ENCODE results near the gene SDF2L1. TPM values are rescaled to one million over a fixed set of nuclear protein-coding genes. Genes with fewer than 3 reads are reported as not detected.
"Not testable (repeated sequence)": the region's sequence is repeated elsewhere in the genome, so short reads cannot be mapped to it uniquely, and the experiment has no call there.

The SDF2L1 gene, protein sequence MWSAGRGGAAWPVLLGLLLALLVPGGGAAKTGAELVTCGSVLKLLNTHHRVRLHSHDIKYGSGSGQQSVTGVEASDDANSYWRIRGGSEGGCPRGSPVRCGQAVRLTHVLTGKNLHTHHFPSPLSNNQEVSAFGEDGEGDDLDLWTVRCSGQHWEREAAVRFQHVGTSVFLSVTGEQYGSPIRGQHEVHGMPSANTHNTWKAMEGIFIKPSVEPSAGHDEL
- polyA plus RNA-seq, result 37.5 TPM
- long read RNA-seq, donor 1, transcript SDF2L1-201 (3 exons, 865 nt), result major isoform, 39 of 39 reads
- long read RNA-seq, donor 1, partial matches to known transcripts, result 0 of 39 reads
- long read RNA-seq, donor 1, other reads (novel, unspliced or antisense), result 0 of 39 reads
- long read RNA-seq, donor 2, transcript SDF2L1-201 (3 exons, 865 nt), result major isoform, 90 of 98 reads
- long read RNA-seq, donor 2, partial matches to known transcripts, result 7 of 98 reads
- long read RNA-seq, donor 2, other reads (novel, unspliced or antisense), result 0 of 98 reads
- long read RNA-seq, donor 3, transcript SDF2L1-201 (3 exons, 865 nt), result major isoform, 84 of 111 reads
- long read RNA-seq, donor 3, partial matches to known transcripts, result 24 of 111 reads
- long read RNA-seq, donor 3, other reads (novel, unspliced or antisense), result 0 of 111 reads
- long read RNA-seq, donor 4, transcript SDF2L1-201 (3 exons, 865 nt), result major isoform, 7 of 8 reads
- long read RNA-seq, donor 4, partial matches to known transcripts, result 0 of 8 reads
- long read RNA-seq, donor 4, other reads (novel, unspliced or antisense), result 0 of 8 reads
- long read RNA-seq, donor 5, transcript SDF2L1-201 (3 exons, 865 nt), result major isoform, 28 of 28 reads
- long read RNA-seq, donor 5, partial matches to known transcripts, result 0 of 28 reads
- long read RNA-seq, donor 5, other reads (novel, unspliced or antisense), result 0 of 28 reads
- long read RNA-seq, donor 6, transcript SDF2L1-201 (3 exons, 865 nt), result major isoform, 53 of 65 reads
- long read RNA-seq, donor 6, partial matches to known transcripts, result 10 of 65 reads
- long read RNA-seq, donor 6, other reads (novel, unspliced or antisense), result 0 of 65 reads
- long read RNA-seq, donor 7, transcript SDF2L1-201 (3 exons, 865 nt), result major isoform, 15 of 16 reads
- long read RNA-seq, donor 7, partial matches to known transcripts, result 0 of 16 reads
- long read RNA-seq, donor 7, other reads (novel, unspliced or antisense), result 0 of 16 reads
- long read RNA-seq, donor 8, transcript SDF2L1-201 (3 exons, 865 nt), result major isoform, 65 of 74 reads
- long read RNA-seq, donor 8, partial matches to known transcripts, result 5 of 74 reads
- long read RNA-seq, donor 8, other reads (novel, unspliced or antisense), result 0 of 74 reads
- long read RNA-seq, donor 9, transcript SDF2L1-201 (3 exons, 865 nt), result major isoform, 35 of 36 reads
- long read RNA-seq, donor 9, partial matches to known transcripts, result 0 of 36 reads
- long read RNA-seq, donor 9, other reads (novel, unspliced or antisense), result 0 of 36 reads
- long read RNA-seq, donor 10, transcript SDF2L1-201 (3 exons, 865 nt), result major isoform, 52 of 54 reads
- long read RNA-seq, donor 10, partial matches to known transcripts, result 0 of 54 reads
- long read RNA-seq, donor 10, other reads (novel, unspliced or antisense), result 0 of 54 reads
- long read RNA-seq, donor 11, transcript SDF2L1-201 (3 exons, 865 nt), result major isoform, 41 of 47 reads
- long read RNA-seq, donor 11, partial matches to known transcripts, result 6 of 47 reads
- long read RNA-seq, donor 11, other reads (novel, unspliced or antisense), result 0 of 47 reads

DNA sequence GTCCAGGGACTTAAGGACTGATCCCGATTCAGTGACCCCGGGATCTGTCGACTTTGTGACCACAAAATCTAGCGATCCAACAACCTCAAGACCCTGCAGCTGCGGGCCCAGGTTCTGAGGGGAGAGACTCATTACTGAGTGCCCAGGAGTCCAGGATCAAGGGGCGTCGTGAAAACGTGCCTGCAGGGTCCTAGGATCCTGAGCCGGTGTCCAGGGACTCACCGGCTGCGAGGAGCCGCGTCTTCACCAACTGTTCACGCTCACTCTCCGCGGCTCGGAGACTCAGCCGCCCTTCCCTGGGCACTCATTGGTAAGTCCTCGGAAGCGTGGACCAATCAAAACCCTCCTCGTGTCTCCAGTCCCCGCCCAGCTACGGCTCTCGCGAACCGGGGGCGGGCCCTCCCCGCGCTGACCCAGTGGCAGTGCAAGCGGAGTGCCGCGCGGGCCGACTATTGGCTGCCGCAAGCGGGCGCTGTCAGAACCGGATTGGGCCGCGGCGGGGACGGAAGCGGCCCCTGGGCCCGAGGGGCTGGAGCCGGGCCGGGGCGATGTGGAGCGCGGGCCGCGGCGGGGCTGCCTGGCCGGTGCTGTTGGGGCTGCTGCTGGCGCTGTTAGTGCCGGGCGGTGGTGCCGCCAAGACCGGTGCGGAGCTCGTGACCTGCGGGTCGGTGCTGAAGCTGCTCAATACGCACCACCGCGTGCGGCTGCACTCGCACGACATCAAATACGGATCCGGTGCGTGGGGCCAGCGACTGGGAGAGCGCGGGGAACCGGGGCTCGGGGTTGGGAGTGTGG lies at the start of gene SDF2L1:
Gene SDF2L1 (plus strand): TSS at position 514 of the 795 bp plus-strand sequence. CDS start 35 bp downstream, at position 549.
- Histone ChIP-seq H3K4me1 (ENCODE audit: control insufficient read depth, insufficient read depth, low read length) (peaks cover 16% of the 10 kb centered on the region), H3K4me3 (ENCODE audit: low read length) (peak within 1 kb of the TSS; percentile 79), H3K9me3 (ENCODE audit: control insufficient read depth, low read depth, low read length) (no peaks in the 10 kb centered on the region), H3K36me3 (ENCODE audit: control insufficient read depth, insufficient read depth, low read length) (peaks cover 12% of the 10 kb centered on the region), H3K27me3 (ENCODE audit: control insufficient read depth, insufficient read depth, low read length) (no peaks in the 10 kb centered on the region), H3K27ac (ENCODE audit: low read length) (peak within 1 kb of the TSS; percentile 72)
- peak; percentile 98 to 100 for DNase-seq
- whole genome bisulfite sequencing (ENCODE audit: insufficient coverage, low lambda C conversion rate), result no CpG with 5 or more reads among the region's 76 CpGs

DNA sequence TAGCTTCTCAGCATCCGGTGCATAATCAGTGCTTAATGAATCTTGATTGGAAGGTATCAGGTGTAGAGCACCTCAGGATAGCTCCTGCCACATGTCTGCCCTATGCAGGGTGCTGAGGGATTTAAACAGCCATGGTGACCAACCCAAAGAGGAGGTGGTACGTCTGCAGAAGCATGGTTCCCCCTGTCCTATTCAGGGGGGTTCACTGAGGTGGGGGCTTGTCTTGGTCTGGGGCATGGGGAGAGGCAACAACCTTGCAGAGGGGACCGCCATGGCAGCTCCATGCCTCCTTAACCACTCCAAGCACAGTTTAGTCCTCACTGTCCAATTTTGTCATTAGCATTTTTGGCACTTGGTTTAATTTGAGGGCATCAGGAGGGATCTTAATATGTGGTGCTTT lies 49.7 kb upstream of the SDF2L1 start:
- no peak overlapping the region for H3K4me3 ChIP-seq (ENCODE audit: low read length)
- no peaks in the 10 kb centered on the region for H3K9me3 ChIP-seq (ENCODE audit: control insufficient read depth, low read depth, low read length)
- no peaks in the 10 kb centered on the region for H3K27me3 ChIP-seq (ENCODE audit: control insufficient read depth, insufficient read depth, low read length)
- DNase-seq, result no peak
- WGBS (ENCODE audit: insufficient coverage, low lambda C conversion rate), result no CpG with 5 or more reads among the region's 3 CpGs
- peaks cover 58% of the 10 kb centered on the region for H3K36me3 ChIP-seq (ENCODE audit: control insufficient read depth, insufficient read depth, low read length)
- H3K4me1 ChIP-seq (ENCODE audit: control insufficient read depth, insufficient read depth, low read length), result no peaks in the 10 kb centered on the region
- H3K27ac ChIP-seq (ENCODE audit: low read length), result no peak overlapping the region

DNA sequence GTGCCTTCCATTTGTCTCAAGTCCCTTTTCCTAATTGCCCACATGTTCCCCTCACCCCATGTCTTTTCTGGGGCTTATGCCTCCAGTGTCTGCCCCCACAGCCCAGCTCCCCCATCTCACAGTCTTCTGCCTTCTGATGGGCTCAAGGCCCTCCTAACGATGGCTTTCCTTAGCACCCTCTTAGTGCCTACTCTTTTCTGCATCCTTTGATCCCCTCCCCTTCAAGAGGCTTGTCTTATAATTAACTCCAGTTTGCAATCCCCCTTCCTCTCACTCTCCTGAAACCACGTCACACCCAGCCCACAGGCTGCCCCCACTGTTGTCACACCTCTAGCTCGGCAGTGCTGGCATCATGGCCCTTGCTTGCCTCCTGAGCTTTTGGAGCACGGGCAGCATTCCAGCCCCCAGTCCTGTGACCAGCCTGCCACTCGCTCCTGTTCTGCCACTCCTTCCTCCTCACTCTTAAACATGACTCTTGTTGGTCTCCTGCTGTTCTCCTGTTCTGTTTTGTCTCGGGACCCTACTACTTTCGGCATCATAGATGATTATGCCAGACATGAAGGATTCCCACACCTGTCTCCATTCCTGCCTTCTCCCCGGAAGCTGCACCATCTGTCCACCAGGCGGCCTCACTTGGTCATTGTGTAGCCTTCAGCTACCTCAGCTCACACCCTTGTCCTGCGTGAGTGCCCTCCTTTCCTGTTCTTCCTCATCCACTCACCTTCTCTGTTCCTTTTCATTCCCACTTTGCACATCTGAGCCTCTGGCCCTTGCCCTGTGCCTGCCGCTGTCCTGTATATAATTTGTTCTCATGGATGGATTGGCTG lies 48.5 kb upstream of the SDF2L1 start:
- H3K36me3 ChIP-seq (ENCODE audit: control insufficient read depth, insufficient read depth, low read length), result peaks cover 53% of the 10 kb centered on the region
- 69% methylated on average over 2 of the region's 11 CpGs for WGBS (ENCODE audit: insufficient coverage, low lambda C conversion rate)

DNA sequence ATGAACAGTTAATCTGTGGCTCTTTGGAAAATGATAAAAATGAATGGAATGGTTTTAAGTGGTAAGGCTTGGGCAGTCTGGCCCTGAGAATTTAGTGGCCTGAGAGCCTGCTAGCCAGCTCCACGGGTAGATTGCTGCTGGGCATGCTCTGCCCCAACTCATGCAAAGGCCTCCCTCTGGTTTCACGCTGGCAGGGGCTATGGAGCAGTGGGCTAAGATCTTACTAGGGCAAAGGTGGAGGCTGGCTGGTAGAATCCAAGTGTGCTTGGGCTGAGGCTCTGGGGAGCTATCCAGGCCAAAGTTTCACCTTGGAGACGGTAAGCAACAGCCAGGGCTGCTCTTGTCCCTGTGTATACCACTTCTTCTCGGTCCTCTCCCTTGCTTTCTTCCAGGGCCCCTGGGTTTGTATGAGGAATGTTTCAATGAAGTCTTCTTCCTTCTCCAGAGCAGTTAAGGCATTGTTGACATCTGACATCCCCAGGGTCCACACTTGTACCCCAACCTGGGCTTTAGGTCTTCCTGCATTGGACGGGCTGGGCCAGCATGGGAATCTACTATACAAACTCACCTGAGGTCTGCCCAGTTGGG lies 47.1 kb upstream of the SDF2L1 start:
- no CpG with 5 or more reads among the region's 5 CpGs for WGBS (ENCODE audit: insufficient coverage, low lambda C conversion rate)
- DNase-seq, result no peak
- no peak overlapping the region for H3K4me3 ChIP-seq (ENCODE audit: low read length)
- peaks cover 51% of the 10 kb centered on the region for H3K36me3 ChIP-seq (ENCODE audit: control insufficient read depth, insufficient read depth, low read length)
- no peak overlapping the region for H3K27ac ChIP-seq (ENCODE audit: low read length)
- no peaks in the 10 kb centered on the region for H3K4me1 ChIP-seq (ENCODE audit: control insufficient read depth, insufficient read depth, low read length)
- H3K27me3 ChIP-seq (ENCODE audit: control insufficient read depth, insufficient read depth, low read length), result no peaks in the 10 kb centered on the region
- H3K9me3 ChIP-seq (ENCODE audit: control insufficient read depth, low read depth, low read length), result no peaks in the 10 kb centered on the region

More for the DNA sequence above, 48.5 kb upstream of the SDF2L1 start:
- Histone ChIP-seq H3K4me1 (ENCODE audit: control insufficient read depth, insufficient read depth, low read length) (no peaks in the 10 kb centered on the region), H3K9me3 (ENCODE audit: control insufficient read depth, low read depth, low read length) (no peaks in the 10 kb centered on the region), H3K4me3 (ENCODE audit: low read length) (no peak overlapping the region), H3K27ac (ENCODE audit: low read length) (no peak overlapping the region), H3K27me3 (ENCODE audit: control insufficient read depth, insufficient read depth, low read length) (no peaks in the 10 kb centered on the region)
- DNase-seq, result no peak

DNA sequence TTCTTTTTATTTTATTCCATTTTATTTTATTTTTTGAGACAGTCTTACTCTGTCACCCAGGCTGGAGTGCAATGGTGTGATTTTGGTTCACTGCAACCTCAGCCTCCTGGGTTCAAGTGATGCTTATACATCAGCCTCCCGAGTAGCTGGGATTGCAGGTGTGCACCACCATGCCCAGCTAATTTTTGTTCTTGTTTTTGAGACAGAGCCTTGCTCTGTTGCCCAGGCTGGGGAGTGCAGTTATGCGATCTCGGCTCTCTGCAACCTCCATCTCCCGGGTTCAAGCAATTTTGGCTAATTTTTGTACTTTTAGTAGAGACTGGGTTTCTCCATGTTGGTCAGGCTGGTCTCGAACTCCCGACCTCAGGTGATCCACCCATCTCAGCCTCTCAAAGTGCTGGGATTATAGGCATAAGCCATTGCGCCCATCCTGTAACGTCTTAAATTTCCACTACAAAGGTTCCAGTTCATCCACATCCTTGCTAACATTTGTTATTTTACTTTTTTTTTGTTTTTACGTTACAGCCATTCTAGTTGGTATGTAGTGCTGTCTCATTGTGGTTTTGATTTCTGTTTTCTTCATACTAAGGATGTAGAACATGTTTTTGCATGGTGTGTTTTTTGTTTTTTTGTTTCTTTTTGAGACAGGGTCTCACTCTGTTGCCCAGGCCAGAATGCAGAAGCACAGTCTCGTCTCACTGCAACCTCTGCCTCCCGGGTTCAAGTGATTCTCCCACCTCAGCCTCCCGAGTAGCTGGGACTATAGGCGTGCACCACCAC lies 45.6 kb upstream of the SDF2L1 start:
- not testable (repeated sequence) for DNase-seq; H3K4me3 ChIP-seq (ENCODE audit: low read length); H3K9me3 ChIP-seq (ENCODE audit: control insufficient read depth, low read depth, low read length); H3K4me1 ChIP-seq (ENCODE audit: control insufficient read depth, insufficient read depth, low read length); H3K27ac ChIP-seq (ENCODE audit: low read length); H3K27me3 ChIP-seq (ENCODE audit: control insufficient read depth, insufficient read depth, low read length)
- H3K36me3 ChIP-seq (ENCODE audit: control insufficient read depth, insufficient read depth, low read length), result peaks cover 51% of the 10 kb centered on the region
- 80% methylated on average over 1 of the region's 13 CpGs for WGBS (ENCODE audit: insufficient coverage, low lambda C conversion rate)

DNA sequence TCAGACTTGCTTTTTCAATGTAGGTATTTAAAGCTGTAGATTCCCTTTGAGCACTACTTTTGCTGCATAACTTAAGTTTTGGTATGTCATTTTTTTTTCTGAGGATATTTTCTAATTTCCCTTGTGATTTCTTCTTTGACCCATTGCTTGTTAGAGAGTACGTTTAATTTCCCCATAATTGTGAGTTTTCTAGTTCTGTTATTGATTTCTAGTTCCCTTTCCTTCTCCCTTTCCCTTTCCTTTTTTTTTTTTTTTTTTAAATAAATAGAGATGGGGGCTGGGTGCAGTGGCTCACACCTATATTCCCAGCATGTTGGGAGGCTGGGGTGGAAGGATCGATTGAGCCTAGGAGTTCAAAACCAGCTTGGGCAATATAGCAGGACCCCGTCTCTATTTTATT lies 43.8 kb upstream of the SDF2L1 start:
- 100% methylated on average over 1 of the region's 3 CpGs for WGBS (ENCODE audit: insufficient coverage, low lambda C conversion rate)
- Histone ChIP-seq H3K9me3 (ENCODE audit: control insufficient read depth, low read depth, low read length) (no peaks in the 10 kb centered on the region), H3K27ac (ENCODE audit: low read length) (no peak overlapping the region), H3K27me3 (ENCODE audit: control insufficient read depth, insufficient read depth, low read length) (no peaks in the 10 kb centered on the region), H3K4me1 (ENCODE audit: control insufficient read depth, insufficient read depth, low read length) (no peaks in the 10 kb centered on the region), H3K4me3 (ENCODE audit: low read length) (no peak overlapping the region), H3K36me3 (ENCODE audit: control insufficient read depth, insufficient read depth, low read length) (peaks cover 40% of the 10 kb centered on the region)
- DNase-seq, result no peak

DNA sequence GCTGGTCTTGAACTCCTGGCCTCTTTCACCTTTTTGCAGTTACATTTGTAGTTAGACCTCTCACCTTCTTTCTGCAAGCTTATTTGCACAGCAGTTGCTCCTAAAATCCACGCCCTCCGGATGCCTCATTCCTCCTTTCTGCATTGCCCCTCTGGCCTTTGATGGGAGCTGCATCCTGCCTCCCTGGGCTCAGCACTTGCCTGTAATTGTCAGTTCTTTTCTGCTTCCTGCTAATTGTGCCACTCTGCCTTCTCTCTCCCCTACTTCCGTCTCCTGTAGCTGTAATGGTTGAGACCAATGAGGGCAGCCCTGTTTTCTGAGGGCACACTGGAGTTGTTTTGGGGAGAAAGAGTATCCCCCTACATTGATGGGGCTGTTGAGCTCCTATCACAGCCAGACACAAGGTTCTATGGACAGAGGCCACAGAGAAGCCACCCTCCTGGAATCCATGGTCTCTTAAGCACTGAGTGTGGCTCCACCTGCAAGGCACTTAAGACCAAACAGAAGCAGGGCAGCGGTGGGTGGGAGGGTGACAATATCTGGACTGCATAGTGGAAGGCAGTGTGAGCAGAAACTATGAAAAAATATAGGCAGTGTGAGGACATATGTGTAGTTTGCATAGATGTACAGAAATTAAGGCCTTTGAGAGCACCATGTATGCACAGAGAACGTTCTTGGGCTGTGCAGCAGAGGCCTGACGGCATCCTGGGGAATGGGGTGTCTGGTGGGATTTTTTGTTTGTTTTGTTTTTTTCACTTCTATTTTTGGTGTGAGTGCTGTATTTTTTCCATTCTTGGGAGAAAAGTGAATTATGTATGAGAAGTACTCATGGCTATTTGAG lies 42.8 kb upstream of the SDF2L1 start:
- Histone ChIP-seq H3K27me3 (ENCODE audit: control insufficient read depth, insufficient read depth, low read length) (no peaks in the 10 kb centered on the region), H3K4me1 (ENCODE audit: control insufficient read depth, insufficient read depth, low read length) (no peaks in the 10 kb centered on the region), H3K27ac (ENCODE audit: low read length) (no peak overlapping the region), H3K36me3 (ENCODE audit: control insufficient read depth, insufficient read depth, low read length) (peaks cover 31% of the 10 kb centered on the region), H3K4me3 (ENCODE audit: low read length) (no peak overlapping the region), H3K9me3 (ENCODE audit: control insufficient read depth, low read depth, low read length) (no peaks in the 10 kb centered on the region)
- no peak for DNase-seq
- WGBS (ENCODE audit: insufficient coverage, low lambda C conversion rate), result no CpG with 5 or more reads among the region's 6 CpGs

Data from large intestine (tissue), 12 donors.